ENCODE measurements around the gene TRAPPC5. TPM values are rescaled to one million over a fixed set of nuclear protein-coding genes. Genes with fewer than 3 reads are reported as not detected.

The TRAPPC5 gene
- total and polyA plus RNA-seq, 10 donors, result 47.2 to 159 (median 86.0) TPM

- DNase-seq, result no peak
- intact Hi-C loops (cut with DNase I; ENCODE audit: low total_unique reads), result no loop called here
- TF ChIP-seq CTCF (IDR thresholded peaks at IDR 0.05 in 8 of 11, conservative IDR thresholded peaks at IDR 0.05 in 3 of 11), result no peak
- TF ChIP-seq POLR2AphosphoS5 (IDR thresholded peaks at IDR 0.05), result no peak
- Histone ChIP-seq H3K27me3 (replicated peaks in 1 of 7) (peaks cover 0 to 14% (median 0%) of the 10 kb centered on the region in 7 donors), H3K4me1 (peaks cover 3 to 61% (median 14%) of the 10 kb centered on the region in 6 donors), H3K36me3 (peaks cover 0 to 30% (median 19%) of the 10 kb centered on the region in 6 donors), H3K4me3 (no peak overlapping the region), H3K9me3 (no peaks in the 10 kb centered on the region), H3K27ac (no peak overlapping the region)
- WGBS, 5 donors, result 40 to 54% (median 43%) methylated on average over 2 of the region's 2 CpGs
Observed at GRCh38 chr19:7650148-7650547, 30.5 kb upstream of the TRAPPC5 start.

- 3 to 6% (median 4%) methylated on average over 28 of the region's 28 CpGs for WGBS, 5 donors
- peaks cover 0 to 11% (median 3%) of the 10 kb centered on the region in 6 donors for H3K36me3 ChIP-seq
- H3K9me3 ChIP-seq, result no peaks in the 10 kb centered on the region
- TF ChIP-seq POLR2A (IDR thresholded peaks at IDR 0.05) (no peak), CTCF (IDR thresholded peaks at IDR 0.05 in 8 of 11, conservative IDR thresholded peaks at IDR 0.05 in 3 of 11) (peak; percentile 96 to 100 (median 99)), POLR2AphosphoS5 (IDR thresholded peaks at IDR 0.05) (peak; percentile 59 to 77 (median 75))
- peak; percentile 96 for DNase-seq
- peak overlapping the region in 5 of 8 donors; percentile 6 to 61 (median 25) for H3K4me3 ChIP-seq
- peaks cover 0 to 14% (median 0%) of the 10 kb centered on the region in 7 donors for H3K27me3 ChIP-seq (replicated peaks in 1 of 7)
- H3K27ac ChIP-seq, result peak overlapping the region in 7 of 8 donors; percentile 54 to 93 (median 84)
- H3K4me1 ChIP-seq, result peaks cover 3 to 60% (median 14%) of the 10 kb centered on the region in 6 donors
- intact Hi-C loops (cut with DNase I; ENCODE audit: low total_unique reads), result no loop called here
Observed at GRCh38 chr19:7652061-7652641, 28.5 kb upstream of the TRAPPC5 start.

- intact Hi-C loops (cut with DNase I; ENCODE audit: low total_unique reads), result no loop called here
- WGBS, 5 donors, result 61 to 86% (median 81%) methylated on average over 8 of the region's 8 CpGs
- no peak for DNase-seq
Observed at GRCh38 chr19:7654401-7654800, 26.2 kb upstream of the TRAPPC5 start.

More at GRCh38 chr19:7654401-7654800, 26.2 kb upstream of the TRAPPC5 start:
- H3K27ac ChIP-seq, result peak overlapping the region in 5 of 8 donors; percentile 83 to 93 (median 90)
- TF ChIP-seq POLR2AphosphoS5 (IDR thresholded peaks at IDR 0.05) (no peak), POLR2A (IDR thresholded peaks at IDR 0.05) (no peak), CTCF (IDR thresholded peaks at IDR 0.05 in 8 of 11, conservative IDR thresholded peaks at IDR 0.05 in 3 of 11) (no peak)
- no peaks in the 10 kb centered on the region for H3K9me3 ChIP-seq
- no peaks in the 10 kb centered on the region for H3K36me3 ChIP-seq
- H3K27me3 ChIP-seq (replicated peaks in 1 of 7), result peaks cover 0 to 14% (median 0%) of the 10 kb centered on the region in 7 donors
- no peak overlapping the region for H3K4me3 ChIP-seq
- H3K4me1 ChIP-seq, result peaks cover 3 to 78% (median 29%) of the 10 kb centered on the region in 6 donors

All from spleen (tissue), 11 donors.